SH-SY5Y (cell line): ENCODE data around the gene SYCP3.

Experiments used
- GATA2 ChIP-seq: IDR thresholded peaks from 2 replicates; pipeline ENCODE4 v1.6.1; 2011; ENCODE audit warnings: mild to moderate bottlenecking, low read depth, low read length
- GATA3 ChIP-seq: IDR thresholded peaks from 2 replicates; pipeline ENCODE4 v1.6.1; 2011; ENCODE audit warnings: low read depth, mild to moderate bottlenecking, low read length, moderate library complexity

GRCh38 chr12:101680647-101681046 is 58.6 kb downstream of the SYCP3 start:
- no peak for TF ChIP-seq GATA2
- TF ChIP-seq GATA3: no peak
